K562 (cell line): Measurements from ENCODE around the gene VPS11. TPM values are rescaled to one million over a fixed set of nuclear protein-coding genes. Genes with fewer than 3 reads are reported as not detected.

ENCODE experiments used
- HDAC3 ChIP-seq: fragments of 450-650 bp; IDR thresholded peaks from 2 replicates; pipeline ENCODE4 v1.6.1; 2018; ENCODE audit warnings: borderline replicate concordance, mild to moderate bottlenecking, moderate library complexity; ENCODE audit not compliant: partially characterized antibody
- JUND ChIP-seq, 2 experiments: IDR thresholded peaks; 2 replicates in 1 of 2; 3 replicates in 1 of 2; pipeline ENCODE4 v1.6.1; 2011; ENCODE audit warnings: borderline replicate concordance in 2 of 2, low read depth in 2 of 2, low read length in 2 of 2, improper control_type of control experiment in 1 of 2, missing biosample characterization in 1 of 2, missing genetic modification characterization in 1 of 2, missing genetic modification reagents in 1 of 2
- PML ChIP-seq: IDR thresholded peaks from 2 replicates; pipeline ENCODE4 v1.6.1; 2012; ENCODE audit warnings: low read length, inconsistent platforms
- POLR2A ChIP-seq: fragments of 450-650 bp; conservative IDR thresholded peaks from 2 replicates; pipeline ENCODE4 v1.6.1; 2016
- TFAP4 ChIP-seq: sonication (generic); formaldehyde crosslinking; IDR thresholded peaks from 2 replicates; pipeline ENCODE4 v1.8.0; 2022; ENCODE audit warnings: missing genetic modification reagents, mild to moderate bottlenecking, moderate library complexity, borderline replicate concordance
- polyA plus RNA-seq, 8 experiments: library from polyadenylated mRNA; depleted of rRNA in 4 of 8; stranded (reverse) in 5 of 8; unstranded in 3 of 8; fragments of >200 nt; fragmentation: Nextera tagmentation in 2 of 8; fragmentation: Illumina TruSeq in 1 of 8; extraction: Ambion mirVana in 2 of 8; extraction: Trizol in 1 of 8; gene quantifications; 2 replicates each; pipeline versions ENCODE4 v1.2.1 to v1.2.3, GENCODE V29; 2011 to 2014; ENCODE audit warnings: inconsistent platforms in 1 of 8, missing spikeins in 1 of 8
- total RNA-seq, 7 experiments: library from RNA; depleted of rRNA in 6 of 7; stranded (reverse); fragments of >200 nt in 6 of 7; fragmentation: Illumina TruSeq in 2 of 7; extraction: Trizol in 2 of 7; gene quantifications; 2 replicates each; pipeline versions ENCODE4 v1.2.1 to v1.2.3, GENCODE V29; 2011 to 2021; ENCODE audit warnings: low replicate concordance in 1 of 7
- TF ChIP-seq, protein P1 (sequence below): IDR thresholded peaks from 3 replicates; pipeline ENCODE4 v1.6.1; 2011; ENCODE audit warnings: borderline replicate concordance, mild to moderate bottlenecking; ENCODE audit not compliant: insufficient read length, insufficient read depth

Gene VPS11
- total and polyA plus RNA-seq, 9 of the 15 experiments (the other 6 are each of a cell fraction or from before 2014, with no cell fraction given) = 14.1 to 35.5 (median 27.5) TPM

- 0 out of 2 replicates have a peak, but pooled peaks have one; percentile 22 for TF ChIP-seq PML
- peak; percentile 18 for TF ChIP-seq HDAC3
- TF ChIP-seq, protein P1, sequence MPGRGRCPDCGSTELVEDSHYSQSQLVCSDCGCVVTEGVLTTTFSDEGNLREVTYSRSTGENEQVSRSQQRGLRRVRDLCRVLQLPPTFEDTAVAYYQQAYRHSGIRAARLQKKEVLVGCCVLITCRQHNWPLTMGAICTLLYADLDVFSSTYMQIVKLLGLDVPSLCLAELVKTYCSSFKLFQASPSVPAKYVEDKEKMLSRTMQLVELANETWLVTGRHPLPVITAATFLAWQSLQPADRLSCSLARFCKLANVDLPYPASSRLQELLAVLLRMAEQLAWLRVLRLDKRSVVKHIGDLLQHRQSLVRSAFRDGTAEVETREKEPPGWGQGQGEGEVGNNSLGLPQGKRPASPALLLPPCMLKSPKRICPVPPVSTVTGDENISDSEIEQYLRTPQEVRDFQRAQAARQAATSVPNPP = no peak
- no peak for TF ChIP-seq JUND (IDR thresholded peaks at IDR 0.05; ENCODE audit: borderline replicate concordance, low read depth, low read length)
- TF ChIP-seq JUND (tag; IDR thresholded peaks at IDR 0.05; ENCODE audit: borderline replicate concordance, low read depth, low read length) = 0 out of 3 replicates have a peak, but pooled peaks have one; percentile 17
- 0 out of 2 replicates have a peak, but pooled peaks have one; percentile 5 for TF ChIP-seq TFAP4 (CRISPR knock-in tag)
- peak; percentile 47; the same call in 1 of the 2 replicates for TF ChIP-seq POLR2A
Measured at GRCh38 chr11:119091966-119092879, 24.6 kb downstream of the VPS11 start (continued).
